Parathyroid adenoma (tissue), 2 donors: ENCODE measurements around the gene HOXB6.
A peak's percentile ranks its signal among the peaks of the same experiment; 100 is the strongest.

Experiments
- H2AFZ ChIP-seq: fragments of 300-600 bp; sonication (generic); one replicate; pipeline ENCODE4 v1.7.0; 2017; ENCODE audit warnings: antibody characterized with exemption, mild to moderate bottlenecking
- H3K27ac ChIP-seq: fragments of 300-600 bp; sonication (generic); one replicate; pipeline ENCODE4 v1.7.0; 2017
- H3K27me3 ChIP-seq: fragments of 300-600 bp; sonication (generic); one replicate; pipeline ENCODE4 v1.7.0; 2017; ENCODE audit warnings: low read length; ENCODE audit not compliant: control insufficient read depth, insufficient read depth
- H3K36me3 ChIP-seq: fragments of 300-600 bp; sonication (generic); one replicate; pipeline ENCODE4 v1.7.0; 2017; ENCODE audit warnings: low read length; ENCODE audit not compliant: control insufficient read depth, insufficient read depth
- H3K4me1 ChIP-seq: fragments of 300-600 bp; sonication (generic); one replicate; pipeline ENCODE4 v1.7.0; 2017; ENCODE audit warnings: control low read depth
- H3K4me2 ChIP-seq: fragments of 300-600 bp; sonication (generic); one replicate; pipeline ENCODE4 v1.7.0; 2017; ENCODE audit warnings: low read length
- H3K4me3 ChIP-seq: fragments of 300-600 bp; sonication (generic); one replicate; pipeline ENCODE4 v1.7.0; 2017; ENCODE audit warnings: low read depth, low read length
- H3K79me2 ChIP-seq: fragments of 300-600 bp; sonication (generic); one replicate; pipeline ENCODE4 v1.7.0; 2017; ENCODE audit warnings: control low read depth
- H3K9ac ChIP-seq: fragments of 300-600 bp; sonication (generic); one replicate; pipeline ENCODE4 v1.7.0; 2017; ENCODE audit warnings: mild to moderate bottlenecking
- H3K9me3 ChIP-seq: fragments of 300-600 bp; sonication (generic); one replicate; pipeline ENCODE4 v1.7.0; 2017; ENCODE audit warnings: low read length; ENCODE audit not compliant: control insufficient read depth
- TF ChIP-seq, protein P1 (sequence below): fragments of 300-600 bp; sonication (generic); IDR thresholded peaks from one replicate; pipeline ENCODE4 v1.7.0; 2017; ENCODE audit warnings: antibody characterized with exemption, mild to moderate bottlenecking
- donor health status: primary hyperparathyroidism.

Gene HOXB6

GRCh38 chr17:48579760-48580554 is 24.8 kb downstream of the HOXB6 start:
- Histone ChIP-seq H2AFZ (no peak overlapping the region), H3K79me2 (no peaks in the 10 kb centered on the region), H3K36me3 (no peaks in the 10 kb centered on the region), H3K4me1 (no peaks in the 10 kb centered on the region), H3K9ac (no peak overlapping the region), H3K9me3 (no peaks in the 10 kb centered on the region), H3K4me2 (peak overlapping the region; percentile 77), H3K27ac (no peak overlapping the region), H3K4me3 (no peak overlapping the region), H3K27me3 (no peaks in the 10 kb centered on the region)
- TF ChIP-seq, protein P1, sequence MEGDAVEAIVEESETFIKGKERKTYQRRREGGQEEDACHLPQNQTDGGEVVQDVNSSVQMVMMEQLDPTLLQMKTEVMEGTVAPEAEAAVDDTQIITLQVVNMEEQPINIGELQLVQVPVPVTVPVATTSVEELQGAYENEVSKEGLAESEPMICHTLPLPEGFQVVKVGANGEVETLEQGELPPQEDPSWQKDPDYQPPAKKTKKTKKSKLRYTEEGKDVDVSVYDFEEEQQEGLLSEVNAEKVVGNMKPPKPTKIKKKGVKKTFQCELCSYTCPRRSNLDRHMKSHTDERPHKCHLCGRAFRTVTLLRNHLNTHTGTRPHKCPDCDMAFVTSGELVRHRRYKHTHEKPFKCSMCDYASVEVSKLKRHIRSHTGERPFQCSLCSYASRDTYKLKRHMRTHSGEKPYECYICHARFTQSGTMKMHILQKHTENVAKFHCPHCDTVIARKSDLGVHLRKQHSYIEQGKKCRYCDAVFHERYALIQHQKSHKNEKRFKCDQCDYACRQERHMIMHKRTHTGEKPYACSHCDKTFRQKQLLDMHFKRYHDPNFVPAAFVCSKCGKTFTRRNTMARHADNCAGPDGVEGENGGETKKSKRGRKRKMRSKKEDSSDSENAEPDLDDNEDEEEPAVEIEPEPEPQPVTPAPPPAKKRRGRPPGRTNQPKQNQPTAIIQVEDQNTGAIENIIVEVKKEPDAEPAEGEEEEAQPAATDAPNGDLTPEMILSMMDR: no peak

DNA sequence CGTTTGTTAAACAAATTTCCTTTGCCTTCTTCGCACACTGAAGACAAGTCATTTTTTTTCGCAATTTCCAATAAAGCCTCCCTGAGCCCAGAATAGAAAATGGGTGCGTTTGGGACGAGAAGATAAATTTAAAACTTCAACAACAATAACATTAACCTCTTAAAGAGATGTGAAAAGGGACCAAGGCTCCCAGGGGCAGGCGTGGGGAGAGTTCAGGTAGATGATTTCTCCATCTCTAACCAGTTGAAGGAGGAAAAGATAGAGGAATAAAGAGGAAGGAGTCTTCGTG is 25.4 kb downstream of the HOXB6 start:
- Histone ChIP-seq H2AFZ (no peak overlapping the region), H3K4me1 (no peaks in the 10 kb centered on the region), H3K4me3 (no peak overlapping the region), H3K9ac (no peak overlapping the region), H3K9me3 (no peaks in the 10 kb centered on the region), H3K79me2 (no peaks in the 10 kb centered on the region), H3K27me3 (no peaks in the 10 kb centered on the region), H3K4me2 (no peak overlapping the region), H3K27ac (no peak overlapping the region), H3K36me3 (no peaks in the 10 kb centered on the region)
- TF ChIP-seq, protein P1: no peak

GRCh38 chr17:48578616-48579470 is 25.9 kb downstream of the HOXB6 start:
- H3K4me1 ChIP-seq: no peaks in the 10 kb centered on the region
- H3K9ac ChIP-seq: no peak overlapping the region
- no peaks in the 10 kb centered on the region for H3K36me3 ChIP-seq
- no peaks in the 10 kb centered on the region for H3K27me3 ChIP-seq
- TF ChIP-seq, protein P1: no peak
- H2AFZ ChIP-seq: no peak overlapping the region
- H3K9me3 ChIP-seq: no peaks in the 10 kb centered on the region
- H3K4me3 ChIP-seq: peak overlapping the region; percentile 28
- peak overlapping the region; percentile 57 for H3K4me2 ChIP-seq
- peak overlapping the region; percentile 17 for H3K27ac ChIP-seq
- H3K79me2 ChIP-seq: no peaks in the 10 kb centered on the region

- H3K9me3 ChIP-seq: no peaks in the 10 kb centered on the region
- H3K27me3 ChIP-seq: no peaks in the 10 kb centered on the region
- no peaks in the 10 kb centered on the region for H3K79me2 ChIP-seq
Measured at GRCh38 chr17:48577946-48578615, 26.7 kb downstream of the HOXB6 start, which contains the start of gene HOXB4. TSS of gene HOXB4 (minus strand) at chr17:48578350. CDS start at chr17:48578319, 31 bp downstream.

More at GRCh38 chr17:48577946-48578615, 26.7 kb downstream of the HOXB6 start, which contains the start of gene HOXB4:
- H3K4me1 ChIP-seq: no peaks in the 10 kb centered on the region
- peak within 1 kb of the TSS; percentile 75 for H3K4me3 ChIP-seq
- no peaks in the 10 kb centered on the region for H3K36me3 ChIP-seq
- TF ChIP-seq, protein P1: no peak
- no peak within 1 kb of the TSS for H2AFZ ChIP-seq
- no peak within 1 kb of the TSS for H3K9ac ChIP-seq
- peak within 1 kb of the TSS; percentile 82 for H3K4me2 ChIP-seq
- H3K27ac ChIP-seq: peak within 1 kb of the TSS; percentile 17
